ENCODE results near the gene ENAM.

GRCh38 chr4:70667740-70668535, 39.4 kb downstream of the ENAM start:
- TF ChIP-seq POLR2A (IDR thresholded peaks at IDR 0.05) (no peak), CTCF (IDR thresholded peaks at IDR 0.05) (no peak)
